CD4-positive, alpha-beta T cell treated with Interleukin-15 for 1 hour (primary cell): ENCODE results near the gene BTBD18.
A peak's percentile ranks its signal among the peaks of the same experiment; 100 is the strongest.
"Not testable (repeated sequence)": the region's sequence is repeated elsewhere in the genome, so short reads cannot be mapped to it uniquely, and the experiment has no call there.

ENCODE experiments used
- DNase-seq: peaks from one replicate; pipeline ENCODE4 v3.0.0-alpha.2; 2020

The BTBD18 gene

DNA sequence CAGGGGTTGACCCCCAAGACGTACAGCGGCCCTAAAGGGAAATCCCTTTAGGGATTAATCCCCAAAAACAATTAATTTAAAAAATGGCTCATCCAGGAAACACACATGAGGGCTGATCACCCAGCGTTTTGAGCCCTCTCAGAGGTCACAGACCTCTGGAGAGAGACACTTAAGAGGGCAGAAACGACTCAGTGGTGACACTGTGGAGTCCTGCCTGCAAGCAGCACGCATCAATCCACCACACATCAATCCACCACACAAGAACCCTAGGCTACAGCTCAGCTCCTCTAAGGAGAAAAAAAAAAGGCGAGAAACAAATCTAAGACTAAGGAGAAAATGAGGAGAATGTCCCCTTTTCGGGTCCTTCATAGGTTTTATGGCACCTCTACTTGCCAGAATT lies 22.8 kb downstream of the BTBD18 start:
- DNase-seq = no peak

DNA sequence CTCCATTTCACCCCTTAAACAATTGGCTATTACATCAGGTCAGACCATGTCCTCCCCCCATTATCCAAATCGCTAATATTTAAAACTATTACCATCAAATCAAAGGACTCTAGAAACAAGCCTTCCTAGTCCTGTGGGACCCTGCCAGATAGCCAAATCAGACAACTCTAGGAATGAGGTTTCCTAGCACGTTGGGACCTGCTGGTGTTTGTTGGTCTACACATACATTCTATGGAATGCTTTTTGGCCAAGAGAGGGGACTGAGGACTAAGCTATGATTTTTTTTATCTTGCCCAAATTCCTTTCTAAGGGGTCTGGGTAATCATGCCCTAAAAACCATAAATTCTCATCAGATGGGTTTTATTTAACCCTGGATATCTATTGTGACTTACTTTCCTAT lies 24.4 kb downstream of the BTBD18 start:
- no peak for DNase-seq

DNA sequence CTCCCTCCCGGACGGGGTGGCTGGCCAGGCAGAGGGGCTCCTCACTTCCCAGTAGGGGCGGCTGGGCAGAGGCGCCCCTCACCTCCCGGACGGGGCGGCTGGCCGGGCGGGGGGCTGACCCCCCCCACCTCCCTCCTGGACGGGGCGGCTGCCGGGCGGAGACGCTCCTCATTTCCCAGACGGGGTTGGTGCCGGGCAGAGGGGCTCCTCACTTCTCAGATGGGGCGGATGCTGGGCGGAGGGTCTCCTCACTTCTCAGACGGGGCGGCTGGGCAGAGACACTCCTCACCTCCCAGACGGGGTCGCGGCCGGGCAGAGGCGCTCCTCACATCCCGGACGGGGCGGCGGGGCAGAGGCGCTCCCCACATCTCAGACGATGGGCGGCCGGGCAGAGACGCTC lies 34.9 kb downstream of the BTBD18 start:
- not testable (repeated sequence) for DNase-seq

DNA sequence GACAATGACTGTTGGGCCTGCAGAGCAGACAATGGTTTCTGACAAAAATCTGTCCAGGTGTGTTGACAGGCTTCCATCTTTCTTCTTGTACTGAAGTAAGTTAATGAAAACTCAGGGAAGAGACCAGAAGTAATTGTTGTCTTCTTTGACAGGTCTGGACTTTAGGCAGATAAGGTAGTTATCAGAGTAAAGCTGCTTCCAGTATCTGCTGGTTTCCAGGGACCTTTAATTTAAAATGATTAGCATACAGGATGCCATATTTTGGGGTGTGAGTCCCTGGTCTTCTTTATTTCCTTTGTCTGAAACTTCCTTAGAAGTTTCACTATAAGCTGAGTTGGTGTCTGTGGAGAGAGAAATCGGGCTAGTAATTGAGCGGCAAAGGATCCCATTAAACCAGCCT lies 37.8 kb downstream of the BTBD18 start:
- no peak for DNase-seq

DNA sequence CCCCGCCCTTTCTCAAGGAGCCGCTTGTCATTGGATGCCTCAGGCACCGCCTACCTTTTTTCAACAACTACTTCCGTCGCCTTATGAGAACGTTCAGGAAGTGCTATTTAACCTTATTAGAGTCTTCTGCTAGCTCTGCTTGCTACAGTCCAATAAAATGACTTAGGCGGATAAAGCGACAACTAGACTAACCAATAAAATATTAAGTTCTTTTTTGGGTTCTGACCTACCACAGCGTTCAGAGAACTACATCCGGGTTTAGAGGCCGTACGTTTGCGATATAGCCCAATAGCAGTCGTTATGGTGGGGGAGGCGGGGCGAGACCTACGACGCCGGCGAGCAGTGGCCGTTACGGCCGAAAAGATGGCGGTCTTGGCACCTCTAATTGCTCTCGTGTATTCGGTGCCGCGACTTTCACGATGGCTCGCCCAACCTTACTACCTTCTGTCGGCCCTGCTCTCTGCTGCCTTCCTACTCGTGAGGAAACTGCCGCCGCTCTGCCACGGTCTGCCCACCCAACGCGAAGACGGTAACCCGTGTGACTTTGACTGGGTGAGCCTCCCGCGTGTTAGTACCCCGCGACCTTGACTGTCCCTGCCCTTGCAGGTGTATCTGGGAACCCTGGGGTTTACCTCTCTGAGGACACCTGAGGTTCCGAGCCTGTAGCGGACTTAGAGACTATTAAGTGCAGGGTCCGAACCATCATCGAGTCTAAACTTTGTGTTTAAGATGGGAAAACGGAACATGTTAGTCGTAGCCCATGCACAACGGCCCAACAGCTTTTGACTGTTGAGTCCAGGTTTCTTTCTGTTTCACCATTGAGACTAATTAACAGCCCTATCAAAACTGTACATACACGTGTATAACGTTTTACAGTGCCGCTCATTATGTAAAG lies 39.1 kb downstream of the BTBD18 start, which contains the start of gene TMX2:
TMX2 (plus strand) TSS at position 338 of the 895 bp plus-strand sequence; CDS start at position 364, 26 bp downstream.
- peak; percentile 95 for DNase-seq

DNA sequence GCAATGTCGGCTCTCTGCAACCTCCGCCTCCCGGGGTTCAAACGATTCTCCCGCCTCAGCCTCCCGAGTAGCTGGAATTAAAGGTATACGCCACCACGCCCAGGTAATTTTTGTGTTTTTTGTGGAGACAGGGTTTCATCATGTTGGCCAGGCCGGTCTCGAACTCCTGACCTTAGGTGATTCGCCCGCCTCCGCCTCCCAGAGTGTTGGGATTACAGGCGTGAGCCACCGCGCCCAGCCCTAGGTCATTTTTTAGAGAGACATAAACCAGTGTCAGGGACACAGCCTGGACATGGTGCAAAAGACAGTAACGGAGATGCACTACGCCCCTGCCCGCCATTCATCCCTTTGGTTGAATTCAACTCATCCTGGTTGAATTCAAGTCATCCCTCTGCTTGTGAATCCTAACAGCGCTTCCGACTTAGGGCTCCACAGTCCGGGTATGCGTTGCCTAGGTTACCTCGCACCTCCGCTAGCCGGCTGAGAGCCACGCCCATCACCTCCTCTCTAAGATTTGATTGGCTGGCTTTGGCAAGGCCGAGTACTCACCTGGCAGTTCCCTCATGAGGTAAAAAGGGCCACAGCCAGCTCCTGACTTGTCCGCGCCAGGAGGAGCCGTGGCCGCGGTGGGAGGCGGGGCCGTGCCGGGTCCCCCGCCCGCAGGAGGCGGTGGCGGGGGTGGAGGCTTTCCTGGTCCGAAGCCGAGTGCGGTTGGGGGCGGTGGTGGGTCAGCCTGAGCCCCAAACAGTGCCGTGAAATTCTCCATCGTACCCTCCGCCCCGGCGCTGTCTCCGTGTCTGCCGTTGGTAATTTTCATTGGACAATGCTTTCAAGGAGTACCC lies 40.0 kb downstream of the BTBD18 start, which contains the start of gene MED19:
MED19 (minus strand) TSS at position 802 of the 842 bp plus-strand sequence; CDS start at position 766, 36 bp downstream.
- peak; percentile 88 for DNase-seq

DNA sequence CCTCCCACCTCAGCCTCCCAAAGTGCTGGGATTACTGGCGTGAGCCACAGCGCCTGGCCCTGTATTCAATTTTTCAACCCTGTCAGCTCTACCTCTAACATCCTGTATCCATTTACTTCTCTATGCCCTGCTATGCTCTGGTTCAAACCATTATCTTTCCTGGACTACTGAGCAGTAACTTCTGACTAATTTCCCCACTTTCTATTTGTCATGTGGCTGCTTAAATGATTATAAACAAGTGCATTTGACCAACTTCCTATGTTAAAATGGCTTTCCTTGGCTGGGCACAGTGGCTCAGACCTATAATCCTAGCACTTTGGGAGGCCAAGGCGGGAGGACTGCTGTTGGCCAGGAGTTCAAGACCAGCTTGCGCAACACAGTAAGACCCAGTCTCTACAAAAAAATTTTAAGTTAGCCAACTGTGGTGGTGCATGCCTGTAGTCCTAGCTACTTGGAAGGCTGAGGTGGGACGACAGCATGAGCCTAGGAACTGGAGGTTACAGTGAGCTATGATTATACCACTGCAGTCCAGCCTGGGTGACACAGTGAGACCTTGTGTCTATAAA lies 41.7 kb downstream of the BTBD18 start:
- no peak for DNase-seq

DNA sequence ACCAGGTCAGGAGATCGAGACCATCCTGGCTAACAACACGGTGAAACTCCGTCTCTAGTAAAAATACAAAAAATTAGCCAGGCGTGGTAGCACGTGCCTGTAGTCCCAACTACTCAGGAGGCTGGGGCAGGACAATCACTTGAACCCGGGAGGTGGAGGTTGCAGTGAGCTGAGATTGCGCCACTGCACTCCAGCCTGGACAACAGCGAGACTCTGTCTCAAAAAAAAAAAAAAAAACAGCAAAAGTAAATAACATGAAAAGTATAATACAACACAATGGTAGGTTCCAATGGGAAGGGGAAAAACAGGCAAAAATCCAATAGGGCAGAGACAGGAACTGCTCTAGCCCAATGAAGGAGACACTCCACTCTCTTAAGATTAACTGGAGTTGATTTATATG lies 46.2 kb downstream of the BTBD18 start:
- DNase-seq = not testable (repeated sequence)

DNA sequence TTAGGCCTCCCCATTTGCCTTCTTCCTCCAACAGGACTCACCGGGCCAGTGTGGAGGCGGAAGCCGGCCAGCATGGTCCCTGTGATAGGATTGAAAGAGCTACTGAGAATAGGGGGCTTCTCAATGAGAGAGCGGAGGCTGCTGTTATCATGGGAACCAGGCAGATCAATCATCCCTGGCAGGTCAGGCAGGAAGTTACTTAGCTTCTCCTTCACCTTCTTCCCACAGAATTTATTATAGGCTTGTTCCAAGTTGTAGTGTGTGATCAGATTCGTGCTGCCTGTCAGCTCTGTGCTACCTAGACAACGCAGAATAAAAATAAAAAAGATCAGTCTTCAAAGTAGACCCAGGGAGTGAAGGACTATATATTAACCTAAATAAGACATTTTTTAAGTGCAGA lies 46.7 kb downstream of the BTBD18 start:
- no peak for DNase-seq

DNA sequence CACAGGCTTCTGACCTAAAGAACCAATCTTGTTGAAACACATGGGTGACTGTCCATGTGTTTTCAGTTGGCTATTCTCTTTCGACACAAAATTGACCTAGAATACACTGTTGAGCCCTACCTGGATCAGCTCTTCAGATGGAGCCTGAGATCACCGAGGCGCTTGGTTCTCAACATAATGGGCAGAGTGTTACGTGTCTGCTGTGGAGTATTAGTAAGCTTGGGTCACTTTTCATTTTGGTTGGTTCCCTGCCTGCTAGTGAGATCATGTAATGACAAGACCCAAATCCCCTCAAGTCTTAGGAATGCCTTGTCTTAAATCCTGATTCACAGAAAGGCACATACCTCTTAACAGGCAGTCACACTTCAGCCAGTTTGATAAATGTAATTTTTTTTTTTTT lies 48.3 kb downstream of the BTBD18 start:
- no peak for DNase-seq

DNA sequence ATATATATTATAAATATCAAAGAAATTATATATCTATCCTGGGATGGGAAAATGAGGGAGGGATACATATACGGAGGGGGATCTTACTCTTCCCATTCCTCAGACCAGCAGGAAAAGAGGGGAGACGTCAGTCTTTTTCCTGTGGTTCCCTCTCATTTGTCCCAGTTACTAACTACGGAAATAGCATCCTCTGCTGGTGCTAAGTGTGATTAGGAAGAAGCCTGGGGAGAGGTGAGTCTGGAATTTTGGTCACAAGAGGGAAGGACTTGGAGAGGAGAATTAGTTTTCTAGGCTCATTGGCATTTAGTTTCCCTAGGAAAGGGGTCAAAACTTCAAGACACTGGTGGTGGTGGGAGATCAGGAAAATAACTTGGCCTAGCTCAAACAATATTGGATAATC lies 51.2 kb downstream of the BTBD18 start:
- DNase-seq = no peak

DNA sequence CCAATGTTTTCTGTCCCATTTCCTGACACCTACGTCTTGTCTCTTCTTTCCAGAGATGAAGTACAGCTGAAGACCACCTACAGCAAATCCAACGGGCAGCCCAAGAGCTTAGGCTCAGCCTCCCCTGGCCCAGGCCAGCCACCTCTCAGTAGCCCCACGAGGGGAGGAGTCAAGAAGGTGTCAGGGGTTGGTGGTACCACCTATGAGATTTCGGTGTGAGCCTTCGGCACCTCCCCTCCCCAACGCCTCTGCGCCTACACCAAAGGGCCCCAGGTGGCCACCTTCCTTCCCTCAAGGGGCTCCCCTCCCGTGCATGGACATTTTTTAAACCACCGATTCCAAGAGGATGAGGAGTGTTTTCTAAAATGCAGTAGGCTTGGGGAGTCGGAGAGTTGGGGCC lies 51.8 kb downstream of the BTBD18 start:
- no peak for DNase-seq

DNA sequence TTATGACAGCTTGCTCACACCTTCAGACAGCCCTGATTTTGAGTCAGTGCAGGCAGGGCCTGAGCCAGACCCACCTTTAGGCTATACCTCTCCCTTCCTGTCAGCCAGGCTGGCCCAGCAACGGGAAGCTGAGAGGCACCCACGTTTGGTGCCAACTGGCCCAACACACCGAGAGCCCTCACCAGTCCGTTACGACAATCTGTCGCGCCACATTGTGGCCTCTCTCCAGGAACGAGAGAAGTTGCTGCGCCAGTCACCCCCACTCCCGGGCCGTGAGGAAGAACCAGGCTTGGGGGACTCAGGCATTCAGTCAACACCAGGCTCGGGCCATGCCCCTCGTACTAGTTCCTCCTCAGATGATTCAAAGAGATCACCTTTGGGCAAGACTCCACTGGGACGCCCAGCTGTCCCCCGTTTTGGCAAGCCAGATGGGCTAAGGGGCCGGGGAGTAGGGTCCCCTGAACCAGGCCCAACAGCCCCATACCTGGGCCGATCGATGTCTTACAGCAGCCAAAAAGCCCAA lies 52.7 kb downstream of the BTBD18 start:
- no peak for DNase-seq
